Thyroid gland (tissue), 4 donors: ENCODE data around the gene EMC6.

Experiments used
- POLR2A ChIP-seq, 2 donors: fragments of 450-650 bp; IDR thresholded peaks; one replicate each; pipeline ENCODE4 v1.6.1; 2017; ENCODE audit warnings: antibody characterized with exemption in 2 of 2, mild to moderate bottlenecking in 2 of 2, moderate library complexity in 1 of 2
- TF ChIP-seq, protein P1 (sequence below), 6 experiments: fragments of 200-600 bp in 3 of 6; fragments of 450-650 bp in 3 of 6; sonication (generic) in 3 of 6; IDR thresholded peaks; one replicate each; pipeline ENCODE4 v1.5.1; 2016 to 2019; ENCODE audit warnings: antibody characterized with exemption in 6 of 6, mild to moderate bottlenecking in 2 of 6, inconsistent platforms in 1 of 6, moderate library complexity in 1 of 6

- TF ChIP-seq, protein P1, sequence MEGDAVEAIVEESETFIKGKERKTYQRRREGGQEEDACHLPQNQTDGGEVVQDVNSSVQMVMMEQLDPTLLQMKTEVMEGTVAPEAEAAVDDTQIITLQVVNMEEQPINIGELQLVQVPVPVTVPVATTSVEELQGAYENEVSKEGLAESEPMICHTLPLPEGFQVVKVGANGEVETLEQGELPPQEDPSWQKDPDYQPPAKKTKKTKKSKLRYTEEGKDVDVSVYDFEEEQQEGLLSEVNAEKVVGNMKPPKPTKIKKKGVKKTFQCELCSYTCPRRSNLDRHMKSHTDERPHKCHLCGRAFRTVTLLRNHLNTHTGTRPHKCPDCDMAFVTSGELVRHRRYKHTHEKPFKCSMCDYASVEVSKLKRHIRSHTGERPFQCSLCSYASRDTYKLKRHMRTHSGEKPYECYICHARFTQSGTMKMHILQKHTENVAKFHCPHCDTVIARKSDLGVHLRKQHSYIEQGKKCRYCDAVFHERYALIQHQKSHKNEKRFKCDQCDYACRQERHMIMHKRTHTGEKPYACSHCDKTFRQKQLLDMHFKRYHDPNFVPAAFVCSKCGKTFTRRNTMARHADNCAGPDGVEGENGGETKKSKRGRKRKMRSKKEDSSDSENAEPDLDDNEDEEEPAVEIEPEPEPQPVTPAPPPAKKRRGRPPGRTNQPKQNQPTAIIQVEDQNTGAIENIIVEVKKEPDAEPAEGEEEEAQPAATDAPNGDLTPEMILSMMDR (IDR thresholded peaks at IDR 0.05) = no peak
- no peak for TF ChIP-seq POLR2A (IDR thresholded peaks at IDR 0.05)
Measured at GRCh38 chr17:3712811-3713463, 44.3 kb downstream of the EMC6 start.
